Right lung (tissue), 10 donors: ENCODE results near the gene ZNF91. TPM values are rescaled to one million over a fixed set of nuclear protein-coding genes. Genes with fewer than 3 reads are reported as not detected.
A peak's percentile ranks its signal among the peaks of the same experiment; 100 is the strongest.
"Not testable (repeated sequence)": the region's sequence is repeated elsewhere in the genome, so short reads cannot be mapped to it uniquely, and the experiment has no call there.

ENCODE experiments used
- DNase-seq, 2 donors: peaks; one replicate each; pipeline ENCODE4 v3.0.0-alpha.2; 2013
- long read RNA-seq, 8 donors: transcript quantifications; one replicate each; lab custom pipeline, GENCODE V29; 2026
- polyA plus RNA-seq, 5 donors: library from polyadenylated mRNA; unstranded; fragments of 120-200 nt; gene quantifications; one replicate each; pipeline versions ENCODE4 v1.2.1 to v1.2.3, GENCODE V29; 2013; ENCODE audit warnings: inconsistent platforms in 1 of 5, low replicate concordance in 1 of 5; ENCODE audit not compliant: insufficient read length in 5 of 5, insufficient read depth in 1 of 5

Gene ZNF91
- polyA plus RNA-seq: 10 to 100 TPM; 36.1 to 79.1 (median 62.3) TPM
- long read RNA-seq, donor 1, full-length matches to known transcripts: 57 of 57 reads
- long read RNA-seq, donor 1, partial matches to known transcripts: 0 of 57 reads
- long read RNA-seq, donor 1, other reads (novel, unspliced or antisense): 0 of 57 reads
- long read RNA-seq, donor 2, full-length matches to known transcripts: 10 of 2,539 reads
- long read RNA-seq, donor 2, partial matches to known transcripts: 2,529 of 2,539 reads
- long read RNA-seq, donor 2, other reads (novel, unspliced or antisense): 0 of 2,539 reads
- long read RNA-seq, donor 3, full-length matches to known transcripts: 44 of 51 reads
- long read RNA-seq, donor 3, partial matches to known transcripts: 7 of 51 reads
- long read RNA-seq, donor 3, other reads (novel, unspliced or antisense): 0 of 51 reads
- long read RNA-seq, donor 4, full-length matches to known transcripts: 47 of 47 reads
- long read RNA-seq, donor 4, partial matches to known transcripts: 0 of 47 reads
- long read RNA-seq, donor 4, other reads (novel, unspliced or antisense): 0 of 47 reads
- long read RNA-seq, donor 5, full-length matches to known transcripts: 44 of 44 reads
- long read RNA-seq, donor 5, partial matches to known transcripts: 0 of 44 reads
- long read RNA-seq, donor 5, other reads (novel, unspliced or antisense): 0 of 44 reads
- long read RNA-seq, donor 6, full-length matches to known transcripts: 52 of 52 reads
- long read RNA-seq, donor 6, partial matches to known transcripts: 0 of 52 reads
- long read RNA-seq, donor 6, other reads (novel, unspliced or antisense): 0 of 52 reads
- long read RNA-seq, donor 7, full-length matches to known transcripts: 31 of 31 reads
- long read RNA-seq, donor 7, partial matches to known transcripts: 0 of 31 reads
- long read RNA-seq, donor 7, other reads (novel, unspliced or antisense): 0 of 31 reads
- long read RNA-seq, donor 8, full-length matches to known transcripts: 11 of 11 reads
- long read RNA-seq, donor 8, partial matches to known transcripts: 0 of 11 reads
- long read RNA-seq, donor 8, other reads (novel, unspliced or antisense): 0 of 11 reads

DNA sequence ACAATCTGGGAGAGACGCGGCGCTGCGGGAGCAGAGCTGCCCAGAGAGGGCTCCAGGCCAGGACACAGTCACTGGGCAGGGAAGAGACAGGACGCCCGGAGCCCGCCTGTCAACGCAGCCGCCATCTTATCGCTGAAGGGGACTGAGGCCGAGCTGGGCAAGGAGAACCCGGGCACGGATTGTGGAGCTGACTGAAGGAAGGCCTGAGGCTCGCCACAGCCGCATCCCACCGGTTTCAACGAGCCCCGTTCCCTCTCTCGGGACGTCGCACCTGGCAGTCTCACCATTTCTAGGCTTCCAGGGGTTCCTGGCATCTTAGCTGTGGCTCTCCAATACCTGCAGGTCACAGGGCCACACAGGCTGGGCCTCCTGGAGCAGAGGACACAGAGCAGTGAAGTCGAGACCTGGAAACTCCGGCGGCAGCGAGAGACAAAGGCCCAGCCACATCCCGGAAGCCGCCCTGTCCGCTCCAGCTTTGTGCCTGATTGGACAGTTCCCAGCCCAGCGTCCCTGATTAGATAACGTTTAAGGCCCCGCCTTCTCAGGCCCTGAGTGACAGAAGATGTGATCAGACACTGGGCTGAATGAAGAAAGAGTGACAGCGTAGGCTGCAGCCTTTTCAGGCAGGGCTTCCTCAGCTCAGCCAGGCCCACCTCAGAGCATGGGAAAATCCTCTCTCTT is at the start of gene ZNF91:
ZNF91 (minus strand) TSS at position 431 of the 681 bp plus-strand sequence; CDS start at position 314, 117 bp downstream.
- peak; percentile 94 for DNase-seq

DNA sequence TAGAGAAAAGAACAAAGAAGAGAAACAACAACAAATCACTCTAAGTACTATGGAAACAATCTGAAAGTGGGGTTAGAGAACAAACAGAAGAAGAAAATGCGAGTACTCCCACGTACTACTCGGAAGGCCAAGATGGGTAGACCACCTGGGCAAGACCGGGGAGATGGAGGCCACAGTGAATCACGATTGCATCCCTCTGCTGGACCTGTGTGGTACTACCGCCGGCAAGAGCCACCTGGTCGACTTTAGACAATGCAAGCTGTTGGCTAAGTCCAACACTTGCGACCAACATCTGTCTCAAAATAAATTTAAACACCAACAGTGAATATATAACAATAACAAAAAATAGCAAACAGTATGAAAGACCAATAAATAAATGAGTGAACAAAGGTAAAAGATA is 45.5 kb upstream of the ZNF91 start:
- DNase-seq: no peak

GRCh38 chr19:23440207-23440606 is 44.9 kb upstream of the ZNF91 start:
- no peak for DNase-seq

DNA sequence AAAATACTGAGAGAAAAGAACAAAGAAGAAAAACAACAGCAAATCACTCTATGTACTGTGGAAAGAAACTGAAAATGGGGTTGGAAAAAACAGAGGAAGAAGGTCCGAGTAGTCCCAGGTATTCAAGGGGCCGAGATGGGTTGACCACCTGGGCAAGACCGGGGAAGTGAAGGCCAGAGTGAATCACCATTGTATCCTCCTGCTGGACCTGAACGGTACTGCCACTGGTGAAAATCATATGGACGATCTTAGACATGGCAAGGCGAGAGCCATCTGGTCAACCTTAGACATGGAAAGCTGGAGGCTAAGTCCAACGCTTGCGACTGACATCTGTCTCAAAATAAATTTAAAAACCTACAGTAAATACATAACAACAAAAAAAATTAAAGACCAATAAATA is 44.4 kb upstream of the ZNF91 start:
- no peak for DNase-seq

GRCh38 chr19:23437901-23438300 is 42.6 kb upstream of the ZNF91 start:
- no peak for DNase-seq

GRCh38 chr19:23436944-23437343 is 41.7 kb upstream of the ZNF91 start:
- no peak for DNase-seq

- no peak for DNase-seq
Measured at GRCh38 chr19:23436318-23436717, 41.0 kb upstream of the ZNF91 start.

DNA sequence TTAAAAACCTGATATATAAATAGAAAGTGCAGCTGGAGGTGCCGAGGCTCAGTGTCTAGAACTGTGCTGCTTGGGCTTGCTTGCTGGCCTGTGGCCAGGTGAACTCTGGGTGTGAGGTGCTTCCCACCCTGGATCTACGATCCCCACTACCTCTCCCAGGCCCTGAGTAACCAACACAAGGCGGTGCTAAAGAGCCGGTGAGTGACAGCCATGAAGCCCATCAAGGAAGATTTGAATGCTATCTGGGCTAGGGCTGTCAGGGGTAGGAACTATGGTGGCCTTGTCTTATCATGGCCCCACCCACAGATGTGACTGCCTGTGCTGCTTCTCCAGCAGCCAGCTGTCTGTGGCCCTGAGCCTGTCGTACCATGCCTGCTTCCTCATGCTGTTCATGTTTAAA is 25.6 kb upstream of the ZNF91 start:
- no peak for DNase-seq

DNA sequence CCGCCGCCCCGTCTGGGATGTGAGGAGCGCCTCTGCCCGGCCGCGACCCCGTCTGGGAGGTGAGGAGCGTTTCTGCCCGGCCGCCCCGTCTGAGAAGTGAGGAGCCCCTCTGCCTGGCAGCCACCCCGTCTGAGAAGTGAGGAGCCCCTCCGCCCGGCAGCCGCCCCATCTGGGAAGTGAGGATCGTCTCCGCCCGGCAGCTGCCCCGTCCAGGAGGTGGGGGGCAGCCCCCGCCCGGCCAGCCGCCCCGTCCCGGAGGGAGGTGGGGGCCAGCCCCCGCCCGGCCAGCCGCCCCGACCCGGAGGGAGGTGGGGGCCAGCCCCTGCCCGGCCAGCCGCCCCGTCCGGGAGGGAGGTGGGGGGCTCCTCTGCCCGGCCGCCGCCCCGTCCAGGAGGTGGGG is 24.0 kb upstream of the ZNF91 start:
- not testable (repeated sequence) for DNase-seq

DNA sequence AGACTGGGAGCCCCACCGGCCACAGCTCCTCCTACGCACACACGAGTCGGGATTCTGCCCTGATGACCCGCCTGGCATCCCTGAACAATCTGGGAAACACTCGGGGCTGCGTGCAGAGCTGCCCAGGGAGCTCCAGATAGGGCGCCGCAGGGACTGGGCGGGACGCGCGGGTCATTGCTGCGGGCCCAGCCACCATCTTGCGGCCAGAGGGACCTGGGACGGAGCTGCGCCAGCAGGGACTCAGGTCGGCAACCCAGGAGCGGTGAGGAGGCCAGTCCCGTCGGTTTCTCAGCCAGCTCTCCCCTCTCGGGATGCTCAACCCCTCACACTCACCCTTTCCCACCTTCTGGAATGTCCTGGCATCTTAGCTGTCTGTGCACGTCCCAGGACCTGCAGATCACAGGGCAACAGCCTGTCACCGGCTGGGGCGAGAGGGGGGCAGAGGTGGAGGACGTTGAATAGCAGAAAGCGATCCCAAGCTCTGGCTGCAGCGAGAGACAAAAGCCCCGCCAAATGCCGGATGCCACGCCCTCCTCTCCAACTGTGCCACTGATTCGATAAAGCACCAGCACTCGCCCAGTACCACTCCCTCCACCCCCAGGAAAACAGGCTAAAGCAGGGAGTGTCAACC is 20.4 kb upstream of the ZNF91 start:
- peak; percentile 30 to 51 for DNase-seq

DNA sequence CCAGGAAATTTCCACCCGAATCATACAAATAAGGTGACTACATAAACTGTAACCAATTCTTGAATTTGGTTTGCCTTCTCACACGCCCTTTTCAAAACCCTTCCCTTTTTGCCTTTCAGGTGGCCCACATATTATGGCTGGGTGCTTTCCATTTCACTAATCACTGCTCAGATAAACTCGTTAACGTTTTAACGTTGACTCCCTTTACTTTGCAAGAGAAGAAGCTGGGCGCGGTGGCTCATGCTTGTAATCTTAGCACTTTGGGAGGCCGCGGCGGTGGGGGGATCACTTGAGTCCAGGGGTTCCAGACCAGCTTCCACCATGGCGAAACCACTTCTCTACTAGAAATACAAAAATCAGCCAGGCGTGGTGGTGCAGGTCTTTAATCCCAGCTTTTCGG is 19.8 kb upstream of the ZNF91 start:
- DNase-seq: no peak

DNA sequence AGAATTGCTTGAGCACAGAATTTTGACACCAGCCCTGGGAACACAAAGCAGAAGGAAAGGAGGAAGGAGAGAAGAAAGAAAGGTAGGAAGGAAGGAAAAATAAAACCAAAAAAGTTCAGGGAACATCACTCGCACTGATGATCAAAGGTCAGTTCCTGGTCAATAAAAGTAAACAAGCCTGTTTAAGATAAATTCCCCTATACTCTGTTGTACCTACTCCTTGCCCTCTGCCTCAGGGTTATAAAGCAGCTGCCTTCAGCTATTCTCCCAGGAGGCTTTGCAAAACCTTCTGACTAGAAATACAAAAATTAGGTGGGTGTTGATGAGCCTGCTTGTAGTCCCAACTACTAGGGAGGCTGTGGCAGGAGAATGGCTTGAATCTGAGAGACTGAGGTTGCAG is 14.9 kb upstream of the ZNF91 start:
- no peak for DNase-seq

DNA sequence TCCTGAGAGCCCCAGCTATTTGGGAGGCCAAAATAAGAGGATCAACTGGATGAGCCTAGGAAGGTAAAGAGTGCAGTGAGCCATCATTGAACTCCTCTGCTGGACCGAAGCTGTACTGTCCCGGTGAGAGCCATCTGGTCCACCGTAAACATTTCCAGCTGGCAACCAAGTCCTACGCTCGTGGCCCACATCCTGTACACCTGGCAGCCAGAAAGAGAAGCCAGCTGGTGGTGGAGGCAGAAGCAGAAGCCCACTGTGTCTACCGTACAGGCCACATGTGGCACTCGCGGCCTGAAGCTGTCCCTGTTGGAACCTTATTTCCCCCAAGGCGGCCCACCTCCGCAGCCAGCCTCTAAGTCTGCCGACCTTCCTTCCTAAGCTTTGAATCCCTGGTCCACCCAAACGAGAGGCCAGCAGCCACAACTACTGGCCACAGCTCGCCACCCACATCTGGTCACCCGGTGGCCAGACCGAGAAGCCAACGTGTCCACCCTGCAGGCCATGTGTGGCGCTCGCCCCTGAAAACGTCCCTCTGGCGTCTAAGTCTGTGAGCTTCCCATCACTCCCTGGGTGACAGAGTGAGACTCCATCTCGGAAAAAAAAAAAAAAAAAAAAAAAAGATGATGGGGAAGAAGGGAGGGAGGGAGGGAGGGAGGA is 14.2 kb upstream of the ZNF91 start:
- DNase-seq: no peak

DNA sequence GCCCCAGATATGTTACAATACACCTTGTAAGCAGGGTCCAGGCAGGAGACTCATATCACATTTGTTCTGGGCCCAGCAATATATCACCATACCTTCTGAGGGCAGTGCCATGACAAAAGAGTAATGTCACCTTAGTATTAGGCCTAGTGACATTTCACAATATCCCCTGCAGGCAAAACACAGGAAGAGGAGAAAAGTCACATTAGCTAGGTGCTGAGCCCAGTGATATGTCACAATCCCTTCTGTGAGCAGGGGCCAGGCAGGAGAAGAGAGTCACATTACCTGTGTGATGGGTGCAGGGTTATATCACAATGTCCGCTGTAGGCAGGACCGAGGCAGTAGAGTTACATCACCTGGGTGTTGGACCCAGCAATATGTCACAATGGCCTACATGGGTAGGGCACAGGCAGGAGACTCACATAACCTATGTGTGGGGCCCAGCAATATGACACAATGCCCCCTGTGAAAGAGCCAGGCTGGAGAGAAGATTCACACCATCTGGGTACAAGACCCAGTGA is 12.4 kb upstream of the ZNF91 start:
- no peak for DNase-seq

DNA sequence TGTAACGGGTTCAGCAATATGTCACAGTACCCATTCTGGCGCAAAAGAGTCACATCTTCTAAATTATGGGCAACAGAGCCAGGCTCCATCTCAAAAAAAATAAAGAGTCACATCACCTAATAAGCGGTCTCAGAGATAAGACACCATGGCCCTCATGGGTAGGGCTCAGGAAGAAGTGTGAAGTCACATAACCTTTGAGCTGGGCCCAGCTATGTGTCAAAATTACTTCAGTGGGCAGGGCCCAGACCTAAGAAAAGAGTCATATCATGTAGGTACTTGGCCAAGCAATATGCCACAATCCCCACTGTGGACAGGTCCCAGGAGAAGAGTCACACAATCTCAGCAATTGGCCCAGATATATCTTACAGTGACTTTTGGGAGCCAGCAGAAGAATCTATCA is 11.4 kb upstream of the ZNF91 start:
- DNase-seq: no peak

DNA sequence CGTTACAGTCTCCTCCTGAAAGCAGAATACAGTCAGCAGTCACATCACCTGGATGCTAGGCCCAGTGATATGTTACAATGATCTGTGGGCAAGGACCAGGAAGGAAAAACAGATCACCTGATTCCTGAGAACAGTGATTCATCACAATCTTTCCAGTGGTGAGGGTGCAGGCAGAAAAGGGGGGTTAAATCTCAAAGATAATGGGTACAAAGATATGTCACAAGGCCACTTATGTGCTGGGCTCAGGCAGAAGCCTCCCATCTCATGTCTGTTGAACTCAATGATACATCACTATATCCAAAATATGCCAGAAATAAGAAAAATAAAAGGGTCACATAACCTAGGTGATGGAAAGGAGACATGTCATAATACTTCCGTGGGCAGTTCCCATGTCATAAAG is 10.8 kb upstream of the ZNF91 start:
- no peak for DNase-seq

DNA sequence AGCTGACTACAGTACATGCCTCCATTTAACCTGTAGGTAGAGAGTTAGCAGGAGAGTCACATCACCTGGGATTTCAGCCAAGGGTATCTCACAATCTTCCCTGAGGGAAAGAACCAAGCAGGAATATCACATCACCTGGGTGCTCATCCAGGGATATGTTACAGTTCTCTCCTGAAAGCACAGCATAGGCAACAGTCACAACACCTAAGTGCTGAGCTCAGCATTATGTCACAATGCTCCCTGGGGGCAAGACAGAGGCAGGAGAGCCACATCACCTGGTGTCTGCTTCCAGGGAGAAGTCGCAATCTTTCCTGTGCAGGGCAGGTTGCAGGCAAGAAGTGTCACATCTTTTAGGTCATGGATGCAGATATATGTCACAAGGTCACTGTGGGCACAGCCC is 9.4 kb upstream of the ZNF91 start:
- no peak for DNase-seq

DNA sequence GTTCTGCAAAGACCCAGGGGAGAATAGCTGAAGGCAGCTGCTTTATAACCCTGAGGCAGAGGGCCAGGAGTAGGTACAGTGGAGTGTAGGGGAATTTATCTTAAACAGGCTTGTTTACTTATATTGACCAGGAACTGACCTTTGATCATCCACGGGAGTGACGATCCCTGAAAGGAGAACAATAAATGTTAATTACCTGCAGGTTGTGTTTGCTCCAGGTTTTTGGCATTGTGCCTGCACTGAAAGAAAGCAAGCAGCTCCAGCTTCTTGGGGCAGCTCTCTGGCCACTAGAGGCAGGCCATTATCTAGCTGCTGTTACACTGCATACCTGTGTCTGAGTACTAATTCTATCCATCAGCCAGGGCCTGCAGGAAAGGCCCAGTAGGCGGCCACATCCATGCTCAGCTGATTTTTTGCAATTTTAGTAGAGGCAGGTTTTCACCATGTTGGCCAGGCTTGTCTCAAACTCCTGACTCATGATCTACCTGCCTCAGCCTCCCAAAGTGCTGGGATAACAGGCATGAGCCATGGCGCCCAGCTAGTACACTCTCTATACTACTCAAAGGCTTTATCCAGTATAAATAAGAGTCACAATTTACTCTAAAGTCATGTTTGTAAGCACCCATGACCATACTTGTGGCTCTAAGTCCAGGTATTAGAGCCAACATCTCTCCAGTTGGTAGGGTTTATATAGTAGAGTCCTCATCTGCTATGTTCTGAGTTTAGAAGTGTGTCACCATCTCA is 8.5 kb upstream of the ZNF91 start:
- DNase-seq: no peak

DNA sequence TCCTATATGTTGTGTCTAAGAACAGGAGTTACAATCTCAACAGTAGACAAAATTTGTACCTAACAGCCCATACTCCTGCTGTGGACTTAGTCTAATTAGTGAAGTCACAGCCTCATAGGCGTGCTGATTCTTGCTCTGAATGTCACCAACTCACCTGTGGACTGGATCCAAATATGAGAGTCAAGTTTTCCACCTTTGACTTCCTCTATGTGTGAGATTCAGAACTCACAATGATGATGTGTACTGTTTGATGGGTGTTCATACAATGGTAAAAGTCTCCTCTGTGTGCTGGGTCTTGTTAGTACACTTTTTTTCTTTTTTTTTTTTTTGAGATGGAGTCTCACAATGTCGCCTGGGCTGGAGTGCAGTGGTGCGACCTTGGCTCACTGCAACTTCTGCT is 7.8 kb upstream of the ZNF91 start:
- DNase-seq: no peak

DNA sequence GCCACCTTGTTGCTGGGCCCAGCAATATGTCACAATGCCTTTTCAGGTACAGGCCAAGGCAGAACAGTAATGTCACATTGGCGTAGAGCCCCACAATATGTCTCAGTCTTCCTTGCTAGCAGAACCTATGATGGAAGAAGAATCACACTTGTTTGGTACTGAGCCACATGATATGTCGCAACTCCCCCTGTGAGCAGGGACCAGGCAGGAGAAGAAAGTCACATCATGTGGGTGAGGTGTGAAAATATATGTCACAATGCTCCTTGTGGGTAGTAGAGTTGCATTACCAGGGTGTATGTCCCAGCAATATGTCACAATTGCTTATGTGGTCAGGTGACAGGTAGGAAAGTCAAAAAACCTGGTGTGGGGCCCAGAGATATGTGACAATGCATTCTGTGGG is 7.1 kb upstream of the ZNF91 start:
- DNase-seq: no peak
